B cell (primary cell): Measurements from ENCODE around the gene NBEAL1. TPM values are rescaled to one million over a fixed set of nuclear protein-coding genes. Genes with fewer than 3 reads are reported as not detected.

Experiments
- ATAC-seq: fragments of 200-7000 bp; cut with Tn5 transposase; one replicate; pipeline ENCODE4 v1.10.0; 2021; ENCODE audit warnings: low read depth, mild to moderate bottlenecking, moderate number of reproducible peaks, moderate library complexity
- CTCF ChIA-PET: fragments of 350-600 bp; sonication (Branson Sonifier 250); formaldehyde crosslinking; loops from one replicate; lab custom pipeline; 2021; ENCODE audit warnings: antibody characterized with exemption, inconsistent platforms; lab: Charles Lee
- POLR2A ChIA-PET: fragments of 350-600 bp; sonication (Branson Sonifier 250); formaldehyde crosslinking; loops from one replicate; lab custom pipeline; 2021; ENCODE audit warnings: antibody characterized with exemption; lab: Charles Lee
- DNase-seq: peaks from one replicate; pipeline ENCODE4 v3.0.0; 2013
- H2AFZ ChIP-seq: 2 replicates; pipeline ENCODE4 v1.6.1; 2012; ENCODE audit warnings: mild to moderate bottlenecking, low read depth, low read length; ENCODE audit not compliant: insufficient read depth, poor library complexity, severe bottlenecking
- H3K27ac ChIP-seq, 2 donors: 1 replicate in 1 of 2; 2 replicates in 1 of 2; pipeline ENCODE4 v1.5.1; 2012 to 2013; ENCODE audit warnings: low read length in 2 of 2, mild to moderate bottlenecking in 2 of 2, moderate library complexity in 1 of 2
- H3K27me3 ChIP-seq, 4 experiments: fragments of 200-600 bp in 1 of 4; sonication (generic) in 1 of 4; replicated peaks in 1 of 4; 1 replicate in 2 of 4; 2 replicates in 2 of 4; pipeline versions ENCODE4 v1.6.1 to v1.7.0; 2013 to 2016; ENCODE audit warnings: low read length in 3 of 4, mild to moderate bottlenecking in 2 of 4, mixed read lengths in 1 of 4, moderate library complexity in 1 of 4; ENCODE audit not compliant: insufficient read depth in 4 of 4, control insufficient read depth in 3 of 4; ENCODE audit errors: control extremely low read depth in 1 of 4
- H3K36me3 ChIP-seq, 2 experiments: replicated peaks in 1 of 2; 1 replicate in 1 of 2; 2 replicates in 1 of 2; pipeline versions ENCODE4 v1.6.1 to v1.7.1; 2013; ENCODE audit warnings: low read length in 1 of 2; ENCODE audit not compliant: insufficient read depth in 2 of 2, control insufficient read depth in 1 of 2; ENCODE audit errors: control extremely low read depth in 1 of 2, extremely low read depth in 1 of 2
- H3K4me1 ChIP-seq, 2 donors: fragments of 200-600 bp in 1 of 2; sonication (generic) in 1 of 2; 1 replicate in 1 of 2; 2 replicates in 1 of 2; pipeline versions ENCODE4 v1.5.1 to v1.6.1; 2013 to 2017; ENCODE audit warnings: low read length in 2 of 2; ENCODE audit not compliant: control insufficient read depth in 2 of 2, insufficient read depth in 2 of 2
- H3K4me2 ChIP-seq: replicated peaks from 2 replicates; pipeline ENCODE3; 2012; ENCODE audit warnings: mild to moderate bottlenecking, low read depth, low read length; ENCODE audit not compliant: poor library complexity, severe bottlenecking
- H3K4me3 ChIP-seq, 5 experiments: fragments of 200-600 bp in 1 of 5; sonication (generic) in 1 of 5; 1 replicate in 3 of 5; 2 replicates in 2 of 5; pipeline versions ENCODE4 v1.5.1 to v1.7.0; 2011 to 2016; ENCODE audit warnings: low read length in 4 of 5, mild to moderate bottlenecking in 4 of 5, low read depth in 2 of 5, control low read depth in 1 of 5, moderate library complexity in 1 of 5; ENCODE audit not compliant: insufficient read depth in 1 of 5; ENCODE audit errors: control extremely low read depth in 1 of 5, extremely low read depth in 1 of 5
- H3K79me2 ChIP-seq: fragments of 200-600 bp; sonication (generic); one replicate; pipeline ENCODE4 v1.6.0; 2016; ENCODE audit warnings: low read length; ENCODE audit not compliant: control insufficient read depth, insufficient read depth
- H3K9ac ChIP-seq: fragments of 200-600 bp; sonication (generic); 2 replicates; pipeline ENCODE4 v1.6.1; 2017; ENCODE audit warnings: mild to moderate bottlenecking, low read length, moderate library complexity
- H3K9me3 ChIP-seq, 3 donors: one replicate each; pipeline versions ENCODE4 v1.6.1 to v1.7.1; 2013; ENCODE audit warnings: low read length in 2 of 3; ENCODE audit not compliant: control insufficient read depth in 2 of 3, insufficient read depth in 1 of 3; ENCODE audit errors: control extremely low read depth in 1 of 3
- H4K20me1 ChIP-seq: 2 replicates; pipeline ENCODE4 v1.6.0; 2012; ENCODE audit warnings: mild to moderate bottlenecking, low read length; ENCODE audit not compliant: insufficient read depth, control insufficient read depth, poor library complexity, severe bottlenecking
- H3K27ac Mint-ChIP-seq: one replicate; pipeline ENCODE4 v1.8.0; 2021; ENCODE audit warnings: mixed read lengths
- H3K27me3 Mint-ChIP-seq: one replicate; pipeline ENCODE4 v1.8.0; 2021; ENCODE audit warnings: mixed read lengths
- H3K4me1 Mint-ChIP-seq: one replicate; pipeline ENCODE4 v1.8.0; 2021; ENCODE audit warnings: mixed read lengths
- H3K4me3 Mint-ChIP-seq: one replicate; pipeline ENCODE4 v1.8.0; 2021; ENCODE audit warnings: mixed read lengths
- H3K9me3 Mint-ChIP-seq: one replicate; pipeline ENCODE4 v1.8.0; 2022; ENCODE audit warnings: mixed read lengths; ENCODE audit not compliant: insufficient read depth
- CTCF ChIP-seq: fragments of 200-600 bp; IDR thresholded peaks from one replicate; pipeline ENCODE4 v1.8.0; 2022; ENCODE audit warnings: antibody characterized with exemption, mild to moderate bottlenecking
- EZH2 ChIP-seq: IDR thresholded peaks from 2 replicates; pipeline ENCODE4 v1.6.1; 2012; ENCODE audit warnings: borderline replicate concordance, low read depth, mild to moderate bottlenecking, moderate library complexity, low read length; ENCODE audit not compliant: insufficient read depth, poor library complexity, severe bottlenecking
- WGBS: methylation state at CpG from one replicate; pipeline ENCODE4 v1.1.5; 2013; ENCODE audit warnings: missing lambda C conversion rate; ENCODE audit not compliant: insufficient coverage; 5-methylcytosine and 5-hydroxymethylcytosine counted together
- intact Hi-C: fragments of 100-400 bp; cut with micrococcal nuclease; formaldehyde crosslinking; loops from one replicate; pipeline ENCODE4 v1.10.0; 2022
- polyA plus RNA-seq: library from polyadenylated mRNA; depleted of rRNA; stranded (reverse); fragments of >200 nt; gene quantifications from 2 replicates; pipeline ENCODE4 v1.2.3, GENCODE V29; 2012
- total RNA-seq, 2 donors: library from RNA; stranded (reverse); fragments of 120-200 nt in 1 of 2; gene quantifications; 1 replicate in 1 of 2; 2 replicates in 1 of 2; pipeline versions ENCODE4 v1.2.3 to v1.2.4, GENCODE V29; 2013 to 2022

Gene NBEAL1
- total and polyA plus RNA-seq, 2 donors (not counting 1 experiment from before 2014, with no cell fraction given) = 2.2 to 22.0 TPM

GRCh38 chr2:203164311-203164935 lies 149.7 kb downstream of the NBEAL1 start:
- no peak for TF ChIP-seq CTCF
- no peak for TF ChIP-seq EZH2
- Histone ChIP-seq H2AFZ (no peak overlapping the region), H3K27ac (no peak overlapping the region), H3K27me3 (no peaks in the 10 kb centered on the region), H3K36me3 (peaks cover 0 to 6% of the 10 kb centered on the region in 2 experiments), H3K4me1 (no peaks in the 10 kb centered on the region), H3K9ac (no peak overlapping the region), H3K79me2 (no peaks in the 10 kb centered on the region), H3K4me2 (no peak overlapping the region), H3K9me3 (no peaks in the 10 kb centered on the region), H3K4me3 (no peak overlapping the region), H4K20me1 (no peaks in the 10 kb centered on the region)
- ATAC-seq (no peak), DNase-seq (no peak)
- ChIA-PET POLR2A (no interaction called here), CTCF (interaction anchor here (0.7 to 0.8 kb wide), 2 partner anchors 9 to 335 kb away, joined by 3 to 4 read pairs; no protein-coding TSS in a partner anchor)
- Mint-ChIP-seq H3K9me3 (peaks cover 2% of the 10 kb centered on the region), H3K27me3 (no peaks in the 10 kb centered on the region), H3K4me1 (no peaks in the 10 kb centered on the region), H3K27ac (no peak overlapping the region), H3K4me3 (no peak overlapping the region)
- no CpG with 5 or more reads among the region's 1 CpG for WGBS
- intact Hi-C loops = no loop called here

- no peak overlapping the region for H3K27ac Mint-ChIP-seq
- WGBS = 100% methylated on average over 1 of the region's 5 CpGs
- no peak overlapping the region for H3K4me2 ChIP-seq
- H3K4me3 Mint-ChIP-seq = no peak overlapping the region
- no peaks in the 10 kb centered on the region for H3K9me3 ChIP-seq
- no peaks in the 10 kb centered on the region for H4K20me1 ChIP-seq
- ATAC-seq (no peak), DNase-seq (no peak)
- H3K79me2 ChIP-seq = no peaks in the 10 kb centered on the region
- CTCF ChIA-PET = no interaction called here
- no peak overlapping the region for H2AFZ ChIP-seq
- intact Hi-C loops = loop anchor here (1.0 kb wide), 1 partner anchor 9 kb away; no protein-coding TSS in a partner anchor
- no peaks in the 10 kb centered on the region for H3K4me1 ChIP-seq
- TF ChIP-seq EZH2 (no peak), CTCF (no peak)
- no peak overlapping the region for H3K27ac ChIP-seq
- H3K9me3 Mint-ChIP-seq = peaks cover 2% of the 10 kb centered on the region
- no peaks in the 10 kb centered on the region for H3K27me3 Mint-ChIP-seq
- POLR2A ChIA-PET = no interaction called here
- H3K27me3 ChIP-seq = no peaks in the 10 kb centered on the region
- H3K36me3 ChIP-seq = peaks cover 0 to 4% of the 10 kb centered on the region in 2 experiments
- no peak overlapping the region for H3K4me3 ChIP-seq
- H3K9ac ChIP-seq = no peak overlapping the region
- H3K4me1 Mint-ChIP-seq = no peaks in the 10 kb centered on the region
These were observed 153.1 kb downstream of the NBEAL1 start for GRCh38 chr2:203167751-203168150.
